Jurkat, Clone E6-1 (cell line): ENCODE data around the gene PRR15L.

ENCODE experiments used
- DNase-seq: peaks from one replicate; pipeline ENCODE4 v3.0.0-alpha.2; 2011; ENCODE audit warnings: low read depth, low spot score
- H3K4me3 ChIP-seq: 2 replicates; pipeline ENCODE4 v1.5.1; 2011; ENCODE audit warnings: mild to moderate bottlenecking, low read length, control low read depth, moderate library complexity

Gene PRR15L

GRCh38 chr17:47917581-47917980, 40.1 kb downstream of the PRR15L start:
- no peak for DNase-seq
- no peak overlapping the region for H3K4me3 ChIP-seq

GRCh38 chr17:47916489-47917208, 41.0 kb downstream of the PRR15L start:
- DNase-seq, result no peak
- H3K4me3 ChIP-seq, result no peak overlapping the region

GRCh38 chr17:47915776-47916398, 41.8 kb downstream of the PRR15L start:
- no peak overlapping the region for H3K4me3 ChIP-seq

GRCh38 chr17:47914306-47914948, 43.3 kb downstream of the PRR15L start:
- no peak overlapping the region for H3K4me3 ChIP-seq
- no peak for DNase-seq

More at GRCh38 chr17:47915776-47916398, 41.8 kb downstream of the PRR15L start:
- no peak for DNase-seq

- DNase-seq, result no peak
- no peak overlapping the region for H3K4me3 ChIP-seq
Observed at GRCh38 chr17:47913050-47913449, 44.6 kb downstream of the PRR15L start.

GRCh38 chr17:47907932-47908562, 49.6 kb downstream of the PRR15L start:
- H3K4me3 ChIP-seq, result no peak overlapping the region
- DNase-seq, result no peak

GRCh38 chr17:47906443-47906842, 51.2 kb downstream of the PRR15L start:
- H3K4me3 ChIP-seq, result no peak overlapping the region
- DNase-seq, result no peak

- DNase-seq, result no peak
- H3K4me3 ChIP-seq, result no peak overlapping the region
Observed at GRCh38 chr17:47905221-47905733, 52.4 kb downstream of the PRR15L start.

- no peak overlapping the region for H3K4me3 ChIP-seq
- DNase-seq, result no peak
Observed at GRCh38 chr17:47902039-47902744, 55.5 kb downstream of the PRR15L start.
